Measurements from ENCODE around the gene QSOX2.

Gene QSOX2

GRCh38 chr9:136232969-136233368 lies 12.6 kb downstream of the QSOX2 start:
- TF ChIP-seq POLR2AphosphoS5 (IDR thresholded peaks at IDR 0.05; ENCODE audit: low read depth, low read length) = no peak

GRCh38 chr9:136231478-136232297 lies 13.9 kb downstream of the QSOX2 start:
- TF ChIP-seq POLR2AphosphoS5 (IDR thresholded peaks at IDR 0.05; ENCODE audit: low read depth, low read length) (no peak), FOXP2 (optimal IDR thresholded peaks at IDR 0.05; ENCODE audit: borderline replicate concordance, extremely low read depth, extremely low read length, insufficient read depth) (no peak), TAF1 (IDR thresholded peaks at IDR 0.05; ENCODE audit: borderline replicate concordance, insufficient read depth, low read length) (no peak), REST (IDR thresholded peaks at IDR 0.05; ENCODE audit: insufficient read depth in 1 of 2, low read depth in 2 of 2, low read length in 2 of 2) (no peak)

- TF ChIP-seq POLR2AphosphoS5 (IDR thresholded peaks at IDR 0.05; ENCODE audit: low read depth, low read length) (no peak), REST (IDR thresholded peaks at IDR 0.05; ENCODE audit: insufficient read depth in 1 of 2, low read depth in 2 of 2, low read length in 2 of 2) (no peak), TAF1 (IDR thresholded peaks at IDR 0.05; ENCODE audit: borderline replicate concordance, insufficient read depth, low read length) (no peak), SIN3A (IDR thresholded peaks at IDR 0.05; ENCODE audit: borderline replicate concordance, insufficient read depth, low read length) (no peak), FOXP2 (optimal IDR thresholded peaks at IDR 0.05; ENCODE audit: borderline replicate concordance, extremely low read depth, extremely low read length, insufficient read depth) (no peak)
These were observed 14.8 kb downstream of the QSOX2 start for GRCh38 chr9:136230773-136231172.

GRCh38 chr9:136230365-136230764 lies 15.2 kb downstream of the QSOX2 start:
- TF ChIP-seq REST (IDR thresholded peaks at IDR 0.05; ENCODE audit: insufficient read depth in 1 of 2, low read depth in 2 of 2, low read length in 2 of 2) (no peak), TAF1 (IDR thresholded peaks at IDR 0.05; ENCODE audit: borderline replicate concordance, insufficient read depth, low read length) (no peak), POLR2AphosphoS5 (IDR thresholded peaks at IDR 0.05; ENCODE audit: low read depth, low read length) (no peak), FOXP2 (optimal IDR thresholded peaks at IDR 0.05; ENCODE audit: borderline replicate concordance, extremely low read depth, extremely low read length, insufficient read depth) (no peak), SIN3A (IDR thresholded peaks at IDR 0.05; ENCODE audit: borderline replicate concordance, insufficient read depth, low read length) (no peak)

- TF ChIP-seq FOXP2 (optimal IDR thresholded peaks at IDR 0.05; ENCODE audit: borderline replicate concordance, extremely low read depth, extremely low read length, insufficient read depth) (no peak), POLR2AphosphoS5 (IDR thresholded peaks at IDR 0.05; ENCODE audit: low read depth, low read length) (no peak), SIN3A (IDR thresholded peaks at IDR 0.05; ENCODE audit: borderline replicate concordance, insufficient read depth, low read length) (no peak), TAF1 (IDR thresholded peaks at IDR 0.05; ENCODE audit: borderline replicate concordance, insufficient read depth, low read length) (no peak), REST (IDR thresholded peaks at IDR 0.05; ENCODE audit: insufficient read depth in 1 of 2, low read depth in 2 of 2, low read length in 2 of 2) (no peak)
These were observed 16.2 kb downstream of the QSOX2 start for GRCh38 chr9:136229096-136230065.

Data from PFSK-1 (cell line).